WERI-Rb-1 (cell line): ENCODE measurements around the gene TMEM168.
"Not testable (repeated sequence)": the region's sequence is repeated elsewhere in the genome, so short reads cannot be mapped to it uniquely, and the experiment has no call there.

Experiments used
- DNase-seq: peaks from one replicate; pipeline ENCODE4 v3.0.0-alpha.2; 2020
- H3K27ac ChIP-seq: fragments of 250-450 bp; sonication (Bioruptor Pico); 2 replicates; pipeline ENCODE4 v1.5.1; 2020; ENCODE audit warnings: mild to moderate bottlenecking, moderate library complexity
- H3K27me3 ChIP-seq: fragments of 250-450 bp; sonication (Bioruptor Pico); 2 replicates; pipeline ENCODE4 v1.5.1; 2021; ENCODE audit warnings: mild to moderate bottlenecking, low read depth, moderate library complexity; ENCODE audit not compliant: insufficient read depth, severe bottlenecking
- H3K36me3 ChIP-seq: fragments of 250-450 bp; sonication (Bioruptor Pico); 2 replicates; pipeline ENCODE4 v1.5.1; 2020; ENCODE audit warnings: mild to moderate bottlenecking, moderate library complexity
- H3K4me3 ChIP-seq: 2 replicates; pipeline ENCODE4 v1.5.1; 2011; ENCODE audit warnings: low read depth, mild to moderate bottlenecking, control low read depth, low read length
- H3K9me3 ChIP-seq: fragments of 250-450 bp; sonication (Bioruptor Pico); 2 replicates; pipeline ENCODE4 v1.5.1; 2021; ENCODE audit warnings: mild to moderate bottlenecking, moderate library complexity; ENCODE audit not compliant: severe bottlenecking
- TF ChIP-seq, protein P1 (sequence below): IDR thresholded peaks from 2 replicates; pipeline ENCODE4 v1.5.1; 2011; ENCODE audit warnings: low read depth, mild to moderate bottlenecking, control low read depth, inconsistent platforms, low read length

TMEM168 gene

DNA sequence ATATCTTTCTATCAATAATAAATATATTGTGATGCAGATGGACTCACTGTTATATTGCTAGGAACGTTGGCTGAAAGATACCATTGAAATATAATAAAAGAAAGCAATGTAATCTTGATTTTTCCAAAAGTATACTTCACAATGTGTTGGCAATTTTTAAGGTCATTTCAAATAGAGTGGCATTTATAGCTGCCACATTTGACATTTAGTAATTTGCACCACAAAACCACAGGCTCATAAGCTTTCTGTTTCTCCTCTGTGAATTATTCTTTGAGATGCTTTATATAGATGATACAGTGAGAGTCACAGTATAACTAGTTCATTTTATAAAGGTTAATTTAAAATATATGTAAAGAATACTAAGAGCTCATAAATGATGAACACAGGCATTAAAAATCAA, 44.6 kb downstream of the TMEM168 start:
- DNase-seq, result no peak
- TF ChIP-seq, protein P1, sequence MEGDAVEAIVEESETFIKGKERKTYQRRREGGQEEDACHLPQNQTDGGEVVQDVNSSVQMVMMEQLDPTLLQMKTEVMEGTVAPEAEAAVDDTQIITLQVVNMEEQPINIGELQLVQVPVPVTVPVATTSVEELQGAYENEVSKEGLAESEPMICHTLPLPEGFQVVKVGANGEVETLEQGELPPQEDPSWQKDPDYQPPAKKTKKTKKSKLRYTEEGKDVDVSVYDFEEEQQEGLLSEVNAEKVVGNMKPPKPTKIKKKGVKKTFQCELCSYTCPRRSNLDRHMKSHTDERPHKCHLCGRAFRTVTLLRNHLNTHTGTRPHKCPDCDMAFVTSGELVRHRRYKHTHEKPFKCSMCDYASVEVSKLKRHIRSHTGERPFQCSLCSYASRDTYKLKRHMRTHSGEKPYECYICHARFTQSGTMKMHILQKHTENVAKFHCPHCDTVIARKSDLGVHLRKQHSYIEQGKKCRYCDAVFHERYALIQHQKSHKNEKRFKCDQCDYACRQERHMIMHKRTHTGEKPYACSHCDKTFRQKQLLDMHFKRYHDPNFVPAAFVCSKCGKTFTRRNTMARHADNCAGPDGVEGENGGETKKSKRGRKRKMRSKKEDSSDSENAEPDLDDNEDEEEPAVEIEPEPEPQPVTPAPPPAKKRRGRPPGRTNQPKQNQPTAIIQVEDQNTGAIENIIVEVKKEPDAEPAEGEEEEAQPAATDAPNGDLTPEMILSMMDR, result no peak
- Histone ChIP-seq H3K9me3 (no peaks in the 10 kb centered on the region), H3K4me3 (no peak overlapping the region), H3K36me3 (no peaks in the 10 kb centered on the region), H3K27me3 (no peaks in the 10 kb centered on the region), H3K27ac (no peak overlapping the region)

DNA sequence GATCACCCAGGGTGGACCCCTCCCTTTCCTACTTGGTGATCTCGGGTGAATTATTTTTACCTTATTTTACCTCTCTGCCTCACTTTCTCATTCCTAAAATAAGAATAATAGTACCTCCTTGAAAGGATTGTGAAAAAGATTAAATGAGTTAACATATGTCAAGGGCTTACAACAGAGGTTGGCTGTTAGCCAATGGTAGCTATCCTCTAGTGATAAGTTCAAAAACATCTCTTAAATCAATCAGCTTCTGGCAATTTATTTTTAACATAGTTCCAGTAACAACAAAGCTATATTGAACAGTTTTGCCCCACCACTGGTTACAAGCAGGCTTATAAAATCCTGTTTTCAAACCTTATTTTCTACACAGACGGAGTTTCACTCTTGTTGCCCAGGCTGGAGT, 45.4 kb downstream of the TMEM168 start:
- Histone ChIP-seq H3K27me3 (no peaks in the 10 kb centered on the region), H3K27ac (no peak overlapping the region), H3K9me3 (no peaks in the 10 kb centered on the region), H3K4me3 (no peak overlapping the region), H3K36me3 (no peaks in the 10 kb centered on the region)
- TF ChIP-seq, protein P1, result no peak
- DNase-seq, result no peak

DNA sequence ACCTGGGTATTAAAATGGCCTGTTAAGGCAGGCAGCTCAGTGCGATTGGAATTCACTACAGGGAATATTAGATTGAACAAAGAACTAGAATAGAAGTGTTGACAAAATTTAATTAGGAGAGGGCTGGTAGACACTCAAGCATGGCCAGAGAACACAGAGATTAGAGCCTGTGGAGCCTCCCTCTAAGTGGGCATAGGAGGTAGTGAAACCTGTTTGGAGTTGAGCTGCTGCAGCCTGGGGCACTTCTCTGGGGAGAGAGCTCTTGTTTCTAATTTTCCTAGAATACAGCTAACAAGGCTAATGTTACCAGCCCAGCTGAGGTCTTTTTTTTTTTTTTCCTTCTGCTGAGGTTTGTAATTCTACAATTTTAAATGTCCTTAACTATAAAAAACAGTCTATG, 46.4 kb downstream of the TMEM168 start:
- DNase-seq, result no peak
- TF ChIP-seq, protein P1, result no peak
- H3K27me3 ChIP-seq, result no peaks in the 10 kb centered on the region
- H3K4me3 ChIP-seq, result no peak overlapping the region
- H3K27ac ChIP-seq, result no peak overlapping the region
- no peaks in the 10 kb centered on the region for H3K36me3 ChIP-seq
- H3K9me3 ChIP-seq, result no peaks in the 10 kb centered on the region

DNA sequence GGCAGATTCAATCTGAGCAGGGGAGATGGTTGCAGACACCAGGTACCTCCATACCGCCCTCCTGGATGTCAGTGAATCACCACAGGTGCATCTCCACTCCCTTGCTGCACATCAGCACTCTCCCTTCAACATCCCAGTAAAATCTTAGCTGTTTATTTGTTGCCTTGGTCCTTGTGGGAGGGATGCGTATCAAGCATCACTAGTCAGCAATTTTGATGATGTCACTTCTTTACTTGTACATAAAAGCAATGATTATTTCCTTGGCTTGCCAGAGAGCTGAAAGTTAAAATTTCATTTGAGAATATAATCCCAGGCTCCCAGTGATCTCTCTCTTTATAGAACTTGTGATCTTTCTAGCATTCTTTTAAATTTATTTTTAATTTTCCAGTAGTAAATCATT, 49.5 kb downstream of the TMEM168 start:
- Histone ChIP-seq H3K9me3 (peaks cover 4% of the 10 kb centered on the region), H3K36me3 (no peaks in the 10 kb centered on the region), H3K27ac (no peak overlapping the region), H3K4me3 (no peak overlapping the region), H3K27me3 (no peaks in the 10 kb centered on the region)
- TF ChIP-seq, protein P1, result no peak
- DNase-seq, result no peak

DNA sequence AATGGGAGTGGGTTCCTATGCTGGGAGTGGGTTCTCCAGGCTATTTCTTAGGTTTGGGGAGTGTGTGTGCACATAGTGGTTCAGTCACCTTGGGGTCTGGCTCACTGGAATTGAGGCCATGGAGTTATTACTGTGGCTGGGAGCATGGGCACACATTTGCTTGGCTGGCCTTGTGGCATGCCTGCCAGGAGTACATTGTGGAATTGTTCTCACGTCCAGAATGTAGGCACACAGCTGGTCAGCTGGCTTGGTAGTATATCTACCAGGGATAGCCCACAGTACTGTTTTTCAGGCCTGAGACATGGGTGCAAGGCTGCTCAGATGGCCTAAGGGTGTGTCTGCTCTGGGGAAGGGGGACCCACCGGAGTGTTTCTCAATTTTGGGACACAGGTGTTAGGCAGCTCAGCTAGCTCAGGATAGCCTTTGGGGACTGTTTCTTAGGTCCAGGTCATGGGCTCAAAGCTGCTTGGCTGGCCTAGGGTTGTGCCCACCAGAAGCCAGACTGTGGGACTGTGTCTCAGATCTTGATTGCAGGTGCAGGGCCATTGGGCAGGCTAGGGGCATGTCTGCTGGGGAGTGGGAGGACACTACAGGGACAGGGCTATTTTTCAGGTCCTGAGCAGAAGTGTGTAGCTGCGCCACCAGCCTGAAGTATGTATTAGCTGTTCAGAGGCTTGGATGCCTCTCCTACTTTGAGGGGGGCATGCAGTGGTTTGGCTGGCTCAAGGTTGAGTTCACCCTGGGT, 50.6 kb downstream of the TMEM168 start:
- TF ChIP-seq, protein P1, result no peak

DNA sequence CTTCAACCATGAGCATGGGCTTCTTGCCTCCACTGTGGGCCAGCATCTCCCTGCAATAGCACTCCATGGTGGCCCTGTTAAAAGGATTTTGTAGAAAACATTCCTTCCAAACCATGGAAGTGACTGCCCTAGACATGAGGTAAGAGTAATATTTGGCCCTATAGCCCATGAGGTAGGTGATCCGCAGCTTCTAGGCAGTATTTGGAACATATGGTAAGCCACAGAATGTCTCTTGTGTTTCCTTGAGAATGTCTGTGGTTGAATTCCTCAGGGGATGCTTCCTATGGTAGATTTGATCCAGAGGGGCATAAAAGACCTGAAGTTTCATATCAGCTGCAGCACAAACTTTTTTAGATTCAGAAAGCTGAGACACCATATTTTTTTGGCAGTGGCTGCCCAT, 54.9 kb downstream of the TMEM168 start:
- Histone ChIP-seq H3K27me3 (no peaks in the 10 kb centered on the region), H3K36me3 (no peaks in the 10 kb centered on the region), H3K4me3 (no peak overlapping the region), H3K27ac (no peak overlapping the region), H3K9me3 (peaks cover 4% of the 10 kb centered on the region)
- DNase-seq, result no peak
- TF ChIP-seq, protein P1, result no peak

More for the DNA sequence above, 50.6 kb downstream of the TMEM168 start:
- no peak overlapping the region for H3K4me3 ChIP-seq
- DNase-seq, result no peak
- H3K27me3 ChIP-seq, result no peaks in the 10 kb centered on the region
- no peak overlapping the region for H3K27ac ChIP-seq
- no peaks in the 10 kb centered on the region for H3K36me3 ChIP-seq
- peaks cover 4% of the 10 kb centered on the region for H3K9me3 ChIP-seq

DNA sequence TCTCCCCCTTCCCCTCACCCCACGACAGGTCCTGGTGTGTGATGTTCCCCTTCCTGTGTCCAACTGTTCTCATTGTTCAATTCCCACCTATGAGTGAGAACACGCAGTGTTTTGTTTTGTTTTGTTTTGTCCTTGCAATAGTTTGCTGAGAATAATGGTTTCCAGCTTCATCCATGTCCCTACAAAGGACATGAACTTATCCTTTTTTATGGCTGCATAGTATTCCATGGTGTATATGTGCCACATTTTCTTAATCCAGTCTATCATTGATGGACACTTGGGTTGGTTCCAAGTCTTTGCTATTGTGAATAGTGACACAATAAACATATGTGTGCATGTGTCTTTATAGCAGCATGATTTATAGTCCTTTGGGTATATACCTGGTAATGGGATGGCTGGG, 58.9 kb downstream of the TMEM168 start:
- not testable (repeated sequence) for H3K27me3 ChIP-seq, H3K4me3 ChIP-seq, H3K9me3 ChIP-seq, DNase-seq, H3K27ac ChIP-seq, H3K36me3 ChIP-seq
